ENCODE data around the gene BPIFB1.

Gene BPIFB1

GRCh38 chr20:33273117-33273851 is 9.7 kb upstream of the BPIFB1 start:
- DNase-seq (ENCODE audit: low read depth in 2 of 2): no peak

GRCh38 chr20:33275215-33275614 is 7.8 kb upstream of the BPIFB1 start:
- DNase-seq (ENCODE audit: low read depth in 2 of 2): no peak

GRCh38 chr20:33275871-33276270 is 7.1 kb upstream of the BPIFB1 start:
- DNase-seq (ENCODE audit: low read depth in 2 of 2): no peak

GRCh38 chr20:33276303-33277113 is 6.5 kb upstream of the BPIFB1 start:
- DNase-seq (ENCODE audit: low read depth in 2 of 2): no peak

- no peak for DNase-seq (ENCODE audit: low read depth in 2 of 2)
Measured at GRCh38 chr20:33277471-33278441, 5.3 kb upstream of the BPIFB1 start.

- DNase-seq (ENCODE audit: low read depth in 2 of 2): no peak
Measured at GRCh38 chr20:33278700-33279099, 4.3 kb upstream of the BPIFB1 start.

- DNase-seq (ENCODE audit: low read depth in 2 of 2): no peak
Measured at GRCh38 chr20:33279261-33279910, 3.6 kb upstream of the BPIFB1 start.

- no peak for DNase-seq (ENCODE audit: low read depth in 2 of 2)
Measured at GRCh38 chr20:33280000-33280680, 2.9 kb upstream of the BPIFB1 start.

GRCh38 chr20:33280775-33281174 is 2.2 kb upstream of the BPIFB1 start:
- DNase-seq (ENCODE audit: low read depth in 2 of 2): no peak

- DNase-seq (ENCODE audit: low read depth in 2 of 2): no peak
Measured at GRCh38 chr20:33281550-33282146, 1.4 kb upstream of the BPIFB1 start.

GRCh38 chr20:33282196-33282934 is 649 bp upstream of the BPIFB1 start:
- DNase-seq (ENCODE audit: low read depth in 2 of 2): no peak

GRCh38 chr20:33284284-33284683 is 1.3 kb downstream of the BPIFB1 start:
- DNase-seq (ENCODE audit: low read depth in 2 of 2): no peak

- DNase-seq (ENCODE audit: low read depth in 2 of 2): no peak
Measured at GRCh38 chr20:33284937-33285336, 1.9 kb downstream of the BPIFB1 start.

GRCh38 chr20:33285861-33286495 is 3.0 kb downstream of the BPIFB1 start:
- no peak for DNase-seq (ENCODE audit: low read depth in 2 of 2)

- no peak for DNase-seq (ENCODE audit: low read depth in 2 of 2)
Measured at GRCh38 chr20:33287884-33288283, 4.9 kb downstream of the BPIFB1 start.

GRCh38 chr20:33290852-33291251 is 7.8 kb downstream of the BPIFB1 start:
- no peak for DNase-seq (ENCODE audit: low read depth in 2 of 2)

- DNase-seq (ENCODE audit: low read depth in 2 of 2): no peak
Measured at GRCh38 chr20:33291416-33291815, 8.4 kb downstream of the BPIFB1 start.

GRCh38 chr20:33291830-33292355 is 8.9 kb downstream of the BPIFB1 start:
- peak; percentile 54 to 65 for DNase-seq (ENCODE audit: low read depth in 2 of 2)

- DNase-seq (ENCODE audit: low read depth in 2 of 2): no peak
Measured at GRCh38 chr20:33296206-33296605, 13.2 kb downstream of the BPIFB1 start.

All from activated CD4-positive, alpha-beta T cell treated with anti-CD3 and anti-CD28 coated beads for 24 hours (primary cell).